Thyroid gland (tissue), 4 donors: ENCODE results near the gene IRF7. TPM values are rescaled to one million over a fixed set of nuclear protein-coding genes. Genes with fewer than 3 reads are reported as not detected.

Experiments
- DNase-seq, 2 donors: peaks; one replicate each; pipeline ENCODE4 v3.0.0-alpha.2; 2019
- H3K27ac ChIP-seq, 3 donors: fragments of 200-600 bp; sonication (generic); 1 replicate in 2 of 3; 2 replicates in 1 of 3; pipeline ENCODE4 v1.5.1; 2016 to 2019; ENCODE audit warnings: mild to moderate bottlenecking in 1 of 3, moderate library complexity in 1 of 3
- H3K27me3 ChIP-seq: fragments of 200-600 bp; sonication (generic); one replicate; pipeline ENCODE4 v1.5.1; 2019
- H3K36me3 ChIP-seq, 2 donors: fragments of 200-600 bp; sonication (generic); one replicate each; pipeline ENCODE4 v1.5.1; 2016 to 2019
- H3K4me1 ChIP-seq, 2 donors: fragments of 200-600 bp; sonication (generic); one replicate each; pipeline ENCODE4 v1.5.1; 2017 to 2019
- H3K4me3 ChIP-seq, 3 donors: fragments of 200-600 bp; sonication (generic); replicated peaks in 1 of 3; 1 replicate in 2 of 3; 2 replicates in 1 of 3; pipeline ENCODE4 v1.5.1; 2016; ENCODE audit warnings: mild to moderate bottlenecking in 1 of 3
- H3K9me3 ChIP-seq: fragments of 200-600 bp; sonication (generic); one replicate; pipeline ENCODE4 v1.5.1; 2017
- CTCF ChIP-seq, 6 experiments: fragments of 200-600 bp in 3 of 6; fragments of 450-650 bp in 3 of 6; sonication (generic) in 3 of 6; IDR thresholded peaks; one replicate each; pipeline ENCODE4 v1.5.1; 2016 to 2019; ENCODE audit warnings: antibody characterized with exemption in 6 of 6, mild to moderate bottlenecking in 2 of 6, inconsistent platforms in 1 of 6, moderate library complexity in 1 of 6
- POLR2A ChIP-seq, 2 donors: fragments of 450-650 bp; IDR thresholded peaks; one replicate each; pipeline ENCODE4 v1.6.1; 2017; ENCODE audit warnings: antibody characterized with exemption in 2 of 2, mild to moderate bottlenecking in 2 of 2, moderate library complexity in 1 of 2
- WGBS, 2 donors: methylation state at CpG; one replicate each; pipeline ENCODE4 v1.1.5; 2017; 5-methylcytosine and 5-hydroxymethylcytosine counted together
- intact Hi-C: fragments of 100-400 bp; cut with DNase I; formaldehyde crosslinking; loops from one replicate; pipeline ENCODE4 v1.15.1; 2023
- total RNA-seq, 4 donors: library from RNA; depleted of rRNA; stranded (reverse); fragments of >200 nt; gene quantifications; one replicate each; pipeline ENCODE4 v1.2.3, GENCODE V29; 2016

The IRF7 gene
- total RNA-seq, 4 donors from 2014 or later = 15.4 to 42.4 (median 29.1) TPM

GRCh38 chr11:610146-610801 is 5.5 kb downstream of the IRF7 start:
- H3K27me3 ChIP-seq = no peaks in the 10 kb centered on the region
- WGBS, 2 donors = 100% methylated on average over 9 of the region's 18 CpGs; no CpG with 5 or more reads in 1 of the 2 donors
- no peak for DNase-seq
- no peak overlapping the region for H3K4me3 ChIP-seq
- peaks cover 17 to 21% of the 10 kb centered on the region in 2 donors for H3K4me1 ChIP-seq
- H3K36me3 ChIP-seq = peaks cover 70 to 81% of the 10 kb centered on the region in 2 donors
- intact Hi-C loops = loop anchor here (5.0 kb wide), 1 partner anchor 48 kb away; the partner anchor contains the start of genes LMNTD2 and RASSF7
- H3K27ac ChIP-seq = no peak overlapping the region
- H3K9me3 ChIP-seq = no peaks in the 10 kb centered on the region
- TF ChIP-seq POLR2A (IDR thresholded peaks at IDR 0.05) (no peak), CTCF (IDR thresholded peaks at IDR 0.05) (no peak)

GRCh38 chr11:609341-609811 is 6.4 kb downstream of the IRF7 start:
- Histone ChIP-seq H3K4me1 (peaks cover 8 to 12% of the 10 kb centered on the region in 2 donors), H3K36me3 (peaks cover 77 to 90% of the 10 kb centered on the region in 2 donors), H3K9me3 (no peaks in the 10 kb centered on the region), H3K4me3 (no peak overlapping the region), H3K27ac (no peak overlapping the region), H3K27me3 (no peaks in the 10 kb centered on the region)
- intact Hi-C loops = no loop called here
- TF ChIP-seq CTCF (IDR thresholded peaks at IDR 0.05) = no peak
- no peak for TF ChIP-seq POLR2A (IDR thresholded peaks at IDR 0.05)
- 92 to 95% methylated on average over 11 to 18 of the region's 28 CpGs for WGBS, 2 donors
- DNase-seq = no peak

- H3K4me3 ChIP-seq = no peak overlapping the region
- peaks cover 77 to 95% of the 10 kb centered on the region in 2 donors for H3K36me3 ChIP-seq
- TF ChIP-seq CTCF (IDR thresholded peaks at IDR 0.05) (no peak), POLR2A (IDR thresholded peaks at IDR 0.05) (no peak)
- no peaks in the 10 kb centered on the region for H3K9me3 ChIP-seq
- 71 to 87% methylated on average over 17 to 25 of the region's 28 CpGs for WGBS, 2 donors
- no peaks in the 10 kb centered on the region for H3K27me3 ChIP-seq
- DNase-seq = no peak
- H3K4me1 ChIP-seq = peaks cover 3 to 7% of the 10 kb centered on the region in 2 donors
- no peak overlapping the region for H3K27ac ChIP-seq
- intact Hi-C loops = no loop called here
Measured at GRCh38 chr11:608791-609251, 6.9 kb downstream of the IRF7 start.

GRCh38 chr11:607971-608659 is 7.6 kb downstream of the IRF7 start:
- H3K4me3 ChIP-seq = no peak overlapping the region
- no peak for DNase-seq
- H3K27ac ChIP-seq = no peak overlapping the region
- intact Hi-C loops = no loop called here
- H3K4me1 ChIP-seq = no peaks in the 10 kb centered on the region
- peaks cover 78 to 95% of the 10 kb centered on the region in 2 donors for H3K36me3 ChIP-seq
- no peak for TF ChIP-seq POLR2A (IDR thresholded peaks at IDR 0.05)
- TF ChIP-seq CTCF (IDR thresholded peaks at IDR 0.05) = no peak
- no peaks in the 10 kb centered on the region for H3K27me3 ChIP-seq
- 84 to 94% methylated on average over 25 to 27 of the region's 45 CpGs for WGBS, 2 donors
- no peaks in the 10 kb centered on the region for H3K9me3 ChIP-seq
